HCT116 (cell line): ENCODE data around the gene HMGCS2. TPM values are rescaled to one million over a fixed set of nuclear protein-coding genes. Genes with fewer than 3 reads are reported as not detected.

Experiments used
- ATAC-seq: fragments of 200-7000 bp; cut with Tn5 transposase; 2 replicates; pipeline ENCODE4 v1.9.1; 2020; ENCODE audit warnings: mild to moderate bottlenecking, moderate library complexity
- BruUV-seq: library from RNA; stranded (reverse); fragments of 400-500 nt; replicated peaks from 2 replicates; lab custom pipeline; 2021; lab: Mats Ljungman, UMichigan
- CTCF ChIA-PET: fragments of 300-600 bp; sonication (Branson Sonifier 250); formaldehyde crosslinking; loops from one replicate; lab custom pipeline; 2021; ENCODE audit warnings: antibody characterized with exemption; lab: Charles Lee
- POLR2A ChIA-PET: fragments of 300-600, 350-600 bp; sonication (Branson Sonifier 250); formaldehyde crosslinking; loops from one replicate; lab custom pipeline; 2021; ENCODE audit warnings: antibody characterized with exemption; lab: Charles Lee
- RAD21 ChIA-PET, 2 experiments: fragments of 300-600 bp; sonication (Branson Sonifier 250); formaldehyde crosslinking; loops; one replicate each; lab custom pipeline; 2023; ENCODE audit warnings: low total read pairs in 2 of 2; ENCODE audit not compliant: uncharacterized antibody in 2 of 2, unreplicated experiment in 2 of 2, low non-redundant PET in 1 of 2; lab: Charles Lee
- DNase-seq: peaks from one replicate; pipeline ENCODE4 v3.0.0-alpha.2; 2010; ENCODE audit warnings: low read depth, low spot score
- H2AFZ ChIP-seq: fragments of 200-600 bp; shearing (Covaris generic), sonication (generic); 2 replicates; pipeline ENCODE4 v1.6.1; 2017; ENCODE audit warnings: low read depth, mixed run types, mixed read lengths, antibody characterized with exemption, low read length; ENCODE audit not compliant: poor library complexity, severe bottlenecking
- H3K27ac ChIP-seq: 2 replicates; pipeline ENCODE4 v1.5.1; 2012; ENCODE audit warnings: low read depth, low read length
- H3K27me3 ChIP-seq: fragments of 200-600 bp; sonication (generic); 2 replicates; pipeline ENCODE4 v1.6.1; 2016; ENCODE audit warnings: mixed run types, low read length, mixed read lengths; ENCODE audit not compliant: insufficient read depth
- H3K36me3 ChIP-seq, 2 experiments: fragments of 200-500 bp in 1 of 2; fragments of 200-600 bp in 1 of 2; sonication (Bioruptor generic) in 1 of 2; sonication (generic) in 1 of 2; 2 replicates each; pipeline versions ENCODE4 v1.5.1 to v1.6.1; 2014 to 2016; ENCODE audit warnings: low read length in 2 of 2, inconsistent platforms in 1 of 2, mixed read lengths in 1 of 2, mixed run types in 1 of 2; ENCODE audit not compliant: insufficient read depth in 2 of 2, control insufficient read depth in 1 of 2
- H3K4me1 ChIP-seq, 2 experiments: fragments of 200-600 bp in 1 of 2; sonication (generic) in 1 of 2; 2 replicates each; pipeline versions ENCODE4 v1.5.1 to v1.6.1; 2012 to 2017; ENCODE audit warnings: low read length in 2 of 2, inconsistent platforms in 1 of 2, mild to moderate bottlenecking in 1 of 2, mixed read lengths in 1 of 2, mixed run types in 1 of 2, moderate library complexity in 1 of 2; ENCODE audit not compliant: insufficient read depth in 2 of 2, control insufficient read depth in 1 of 2
- H3K4me2 ChIP-seq: fragments of 200-600 bp; sonication (generic); 2 replicates; pipeline ENCODE4 v1.6.1; 2017; ENCODE audit warnings: mixed run types, low read length, mixed read lengths
- H3K4me3 ChIP-seq, 2 experiments: fragments of 200-600 bp in 1 of 2; sonication (generic) in 1 of 2; replicated peaks in 1 of 2; 2 replicates each; pipeline ENCODE4 v1.5.1; 2011 to 2016; ENCODE audit warnings: low read length in 2 of 2, control low read depth in 1 of 2, low read depth in 1 of 2, mild to moderate bottlenecking in 1 of 2, mixed read lengths in 1 of 2, mixed run types in 1 of 2
- H3K79me2 ChIP-seq: fragments of 200-600 bp; sonication (generic); 2 replicates; pipeline ENCODE4 v1.6.1; 2017; ENCODE audit warnings: mild to moderate bottlenecking, mixed run types, low read length, moderate library complexity, mixed read lengths; ENCODE audit not compliant: insufficient read depth
- H3K9ac ChIP-seq: fragments of 200-600 bp; sonication (generic); 2 replicates; pipeline ENCODE4 v1.6.1; 2016; ENCODE audit warnings: low read length, mixed read lengths
- H3K9me2 ChIP-seq: fragments of 200-600 bp; sonication (generic), shearing (Covaris generic); 2 replicates; pipeline ENCODE4 v1.6.1; 2017; ENCODE audit warnings: mixed run types, mild to moderate bottlenecking, moderate library complexity; ENCODE audit not compliant: insufficient read depth
- H3K9me3 ChIP-seq, 2 experiments: fragments of 200-500 bp in 1 of 2; fragments of 200-600 bp in 1 of 2; sonication (Bioruptor generic) in 1 of 2; sonication (generic) in 1 of 2; 2 replicates each; pipeline ENCODE4 v1.6.1; 2014 to 2017; ENCODE audit warnings: low read length in 2 of 2, mixed read lengths in 2 of 2, inconsistent platforms in 1 of 2, low read depth in 1 of 2, mild to moderate bottlenecking in 1 of 2, mixed run types in 1 of 2, moderate library complexity in 1 of 2; ENCODE audit not compliant: control insufficient read depth in 1 of 2, insufficient read depth in 1 of 2
- H4K20me1 ChIP-seq: fragments of 200-600 bp; sonication (generic), shearing (Covaris generic); 2 replicates; pipeline ENCODE4 v1.6.1; 2017; ENCODE audit warnings: mixed run types, mild to moderate bottlenecking, moderate library complexity; ENCODE audit not compliant: insufficient read depth
- ATF3 ChIP-seq: IDR thresholded peaks from 2 replicates; pipeline ENCODE4 v1.6.1; 2012
- CBX3 ChIP-seq: IDR thresholded peaks from 2 replicates; pipeline ENCODE4 v1.6.1; 2012; ENCODE audit warnings: low read depth
- CTCF ChIP-seq, 3 experiments: fragments of 200-600 bp in 1 of 3; sonication (generic) in 1 of 3; IDR thresholded peaks in 2 of 3; conservative IDR thresholded peaks in 1 of 3; 2 replicates each; pipeline ENCODE4 v1.5.1; 2012 to 2017; ENCODE audit warnings: low read depth in 2 of 3, low read length in 2 of 3, antibody characterized with exemption in 1 of 3, borderline replicate concordance in 1 of 3, control low read depth in 1 of 3, mild to moderate bottlenecking in 1 of 3, mixed read lengths in 1 of 3, mixed run types in 1 of 3, moderate library complexity in 1 of 3; ENCODE audit not compliant: insufficient read depth in 1 of 3
- EGR1 ChIP-seq: IDR thresholded peaks from 2 replicates; pipeline ENCODE4 v1.6.1; 2012; ENCODE audit warnings: low read depth
- EZH2 ChIP-seq: fragments of 200-600 bp; sonication (generic); IDR thresholded peaks from 2 replicates; pipeline ENCODE4 v1.6.1; 2017; ENCODE audit warnings: antibody characterized with exemption, mixed run types
- EZH2phosphoT487 ChIP-seq: fragments of 200-600 bp; IDR thresholded peaks from 2 replicates; pipeline ENCODE4 v1.6.1; 2018; ENCODE audit warnings: antibody characterized with exemption, borderline replicate concordance
- FOSL1 ChIP-seq: IDR thresholded peaks from 2 replicates; pipeline ENCODE4 v1.6.1; 2012; ENCODE audit warnings: low read depth
- JUND ChIP-seq: IDR thresholded peaks from 2 replicates; pipeline ENCODE4 v1.6.1; 2012
- MAX ChIP-seq: IDR thresholded peaks from 2 replicates; pipeline ENCODE4 v1.6.1; 2012
- POLR2A ChIP-seq: IDR thresholded peaks from 2 replicates; pipeline ENCODE4 v1.7.0; 2011; ENCODE audit warnings: borderline replicate concordance; ENCODE audit not compliant: insufficient read depth, insufficient read length; ENCODE audit errors: extremely low read depth
- POLR2AphosphoS5 ChIP-seq: IDR thresholded peaks from 2 replicates; pipeline ENCODE4 v1.6.1; 2011; ENCODE audit warnings: mild to moderate bottlenecking, low read depth, low read length, moderate library complexity
- RAD21 ChIP-seq: IDR thresholded peaks from 2 replicates; pipeline ENCODE4 v1.6.1; 2012; ENCODE audit warnings: low read depth, mild to moderate bottlenecking
- REST ChIP-seq: IDR thresholded peaks from 2 replicates; pipeline ENCODE4 v1.6.1; 2012; ENCODE audit warnings: low read depth
- SP1 ChIP-seq: IDR thresholded peaks from 2 replicates; pipeline ENCODE4 v1.6.1; 2012; ENCODE audit warnings: low read depth
- SRF ChIP-seq: IDR thresholded peaks from 2 replicates; pipeline ENCODE4 v1.6.1; 2012; ENCODE audit warnings: low read depth
- YY1 ChIP-seq: IDR thresholded peaks from 2 replicates; pipeline ENCODE4 v1.6.1; 2011; ENCODE audit warnings: low read length, low read depth, moderate library complexity, mild to moderate bottlenecking; ENCODE audit not compliant: insufficient replicate concordance; ENCODE audit errors: extremely low read depth
- intact Hi-C: fragments of 100-400 bp; cut with micrococcal nuclease; formaldehyde crosslinking; loops from 2 replicates; pipeline ENCODE4 v1.10.0; 2022
- total RNA-seq: library from RNA; stranded (reverse); gene quantifications from one replicate; pipeline ENCODE4 v1.2.1, GENCODE V29; 2021; ENCODE audit not compliant: unreplicated experiment

Gene HMGCS2
- total RNA-seq, 1 experiment from 2014 or later = 0.20 TPM

GRCh38 chr1:119735217-119735616 lies 33.5 kb downstream of the HMGCS2 start:
- ChIA-PET POLR2A (no interaction called here), CTCF (no interaction called here), RAD21 (no interaction called here)
- Histone ChIP-seq H3K27ac (no peak overlapping the region), H3K27me3 (no peaks in the 10 kb centered on the region), H2AFZ (no peak overlapping the region), H3K9ac (no peak overlapping the region), H3K9me3 (no peaks in the 10 kb centered on the region), H4K20me1 (no peaks in the 10 kb centered on the region), H3K4me2 (no peak overlapping the region), H3K4me3 (no peak overlapping the region), H3K4me1 (peaks cover 0 to 7% of the 10 kb centered on the region in 2 experiments; a peak in 1 of 4 replicates), H3K9me2 (no peaks in the 10 kb centered on the region), H3K79me2 (no peaks in the 10 kb centered on the region), H3K36me3 (peaks cover 3 to 19% of the 10 kb centered on the region in 2 experiments; a peak in 2 of 4 replicates)
- BruUV-seq = no TSS peak
- intact Hi-C loops = no loop called here
- no peak for DNase-seq
- TF ChIP-seq MAX (no peak), JUND (no peak), SP1 (no peak), EZH2 (no peak), POLR2A (no peak), CBX3 (no peak)
- ATAC-seq = no peak

GRCh38 chr1:119733754-119734153 lies 35.0 kb downstream of the HMGCS2 start:
- Histone ChIP-seq H3K4me2 (no peak overlapping the region), H2AFZ (no peak overlapping the region), H3K27me3 (no peaks in the 10 kb centered on the region), H3K36me3 (peaks cover 6 to 27% of the 10 kb centered on the region in 2 experiments; a peak in 3 of 4 replicates), H3K4me1 (peaks cover 0 to 7% of the 10 kb centered on the region in 2 experiments; a peak in 1 of 4 replicates), H3K27ac (no peak overlapping the region), H4K20me1 (no peaks in the 10 kb centered on the region), H3K9me2 (no peaks in the 10 kb centered on the region), H3K4me3 (no peak overlapping the region), H3K79me2 (no peaks in the 10 kb centered on the region), H3K9me3 (no peaks in the 10 kb centered on the region), H3K9ac (no peak overlapping the region)
- ATAC-seq = no peak
- no TSS peak for BruUV-seq
- CTCF ChIA-PET = no interaction called here
- RAD21 ChIA-PET = no interaction called here
- DNase-seq = no peak
- intact Hi-C loops = no loop called here
- POLR2A ChIA-PET = no interaction called here
- TF ChIP-seq CTCF (IDR thresholded peaks at IDR 0.05 in 2 of 3, conservative IDR thresholded peaks at IDR 0.05 in 1 of 3; ENCODE audit: borderline replicate concordance in 1 of 3, insufficient read depth in 1 of 3, low read depth in 2 of 3, low read length in 2 of 3) = no peak
- no peak for TF ChIP-seq YY1
- TF ChIP-seq ATF3 = no peak
- no peak for TF ChIP-seq POLR2AphosphoS5
- no peak for TF ChIP-seq SRF
- TF ChIP-seq MAX = no peak
- TF ChIP-seq RAD21 = no peak
- no peak for TF ChIP-seq EGR1
- no peak for TF ChIP-seq REST
- no peak for TF ChIP-seq SP1
- TF ChIP-seq FOSL1 = no peak
- TF ChIP-seq EZH2phosphoT487 = no peak
